SK-N-SH treated with all-trans-retinoic acid at 6 μM for 48 hours (cell line): ENCODE measurements around the gene DUSP12.

Source experiments
- ARNTL ChIP-seq: fragments of 450-650 bp; formaldehyde crosslinking; IDR thresholded peaks from 2 replicates; pipeline ENCODE4 v1.5.0; 2020; ENCODE audit warnings: low read depth, mild to moderate bottlenecking, moderate library complexity, borderline replicate concordance
- CREB5 ChIP-seq: fragments of 250-450 bp; sonication (Bioruptor Pico); IDR thresholded peaks from 2 replicates; pipeline ENCODE4 v1.5.1; 2020; ENCODE audit warnings: low read depth, mild to moderate bottlenecking, moderate library complexity
- GLIS3 ChIP-seq: fragments of 250-450 bp; sonication (Bioruptor Pico); IDR thresholded peaks from 2 replicates; pipeline ENCODE4 v1.5.0; 2020; ENCODE audit warnings: mild to moderate bottlenecking, moderate library complexity
- ISL1 ChIP-seq: fragments of 250-450 bp; sonication (Bioruptor Pico); IDR thresholded peaks from 2 replicates; pipeline ENCODE4 v2.1.2; 2022; ENCODE audit warnings: mild to moderate bottlenecking, moderate library complexity
- OSR1 ChIP-seq: fragments of 250-450 bp; sonication (Bioruptor Pico); IDR thresholded peaks from 2 replicates; pipeline ENCODE4 v1.8.0; 2022; ENCODE audit warnings: moderate library complexity, mild to moderate bottlenecking, inconsistent platforms
- POU6F1 ChIP-seq: fragments of 250-450 bp; sonication (Bioruptor Pico); IDR thresholded peaks from 2 replicates; pipeline ENCODE4 v1.8.0; 2021; ENCODE audit warnings: low read depth, mild to moderate bottlenecking, moderate library complexity, borderline replicate concordance
- PPARA ChIP-seq: fragments of 250-450 bp; sonication (Bioruptor Pico); IDR thresholded peaks from 2 replicates; pipeline ENCODE4 v1.5.0; 2020; ENCODE audit warnings: mild to moderate bottlenecking, borderline replicate concordance
- RARB ChIP-seq: fragments of 250-450 bp; sonication (Bioruptor Pico); IDR thresholded peaks from 2 replicates; pipeline ENCODE4 v1.8.0; 2021; ENCODE audit warnings: mild to moderate bottlenecking, moderate library complexity
- TCF4 ChIP-seq: fragments of 250-450 bp; sonication (Bioruptor Pico); IDR thresholded peaks from 2 replicates; pipeline ENCODE4 v1.8.0; 2021; ENCODE audit warnings: mild to moderate bottlenecking, moderate library complexity, borderline replicate concordance
- TOX ChIP-seq: fragments of 250-450 bp; sonication (Bioruptor Pico); IDR thresholded peaks from 2 replicates; pipeline ENCODE4 v1.8.0; 2021; ENCODE audit warnings: mild to moderate bottlenecking, moderate library complexity, borderline replicate concordance
- ZFP30 ChIP-seq: fragments of 450-650 bp; formaldehyde crosslinking; IDR thresholded peaks from 2 replicates; pipeline ENCODE4 v1.5.0; 2022; ENCODE audit warnings: mild to moderate bottlenecking, moderate library complexity
- ZNF565 ChIP-seq: fragments of 450-650 bp; formaldehyde crosslinking; conservative IDR thresholded peaks from 2 replicates; pipeline ENCODE4 v1.5.0; 2020; ENCODE audit warnings: low read depth, mild to moderate bottlenecking, moderate library complexity
- ZNF70 ChIP-seq: fragments of 450-650 bp; formaldehyde crosslinking; IDR thresholded peaks from 2 replicates; pipeline ENCODE4 v1.5.0; 2020; ENCODE audit warnings: mild to moderate bottlenecking, moderate library complexity
- TF ChIP-seq, protein P1 (sequence below): fragments of 250-450 bp; sonication (Bioruptor Pico); IDR thresholded peaks from 2 replicates; pipeline ENCODE4 v1.8.0; 2020; ENCODE audit warnings: mild to moderate bottlenecking, moderate library complexity, borderline replicate concordance

- TF ChIP-seq ZFP30 (CRISPR knock-in tag), result no peak
- TF ChIP-seq ISL1 (CRISPR knock-in tag), result no peak
- TF ChIP-seq GLIS3 (CRISPR knock-in tag), result no peak
- no peak for TF ChIP-seq RARB (CRISPR knock-in tag)
- no peak for TF ChIP-seq CREB5 (CRISPR knock-in tag)
- TF ChIP-seq OSR1 (CRISPR knock-in tag), result no peak
- TF ChIP-seq TCF4 (CRISPR knock-in tag), result no peak
- TF ChIP-seq ZNF70, result no peak
- TF ChIP-seq ARNTL (CRISPR knock-in tag), result no peak
- TF ChIP-seq POU6F1 (CRISPR knock-in tag), result no peak
- TF ChIP-seq ZNF565 (CRISPR knock-in tag), result no peak
- TF ChIP-seq TOX, result no peak
- TF ChIP-seq PPARA (CRISPR knock-in tag), result no peak
- TF ChIP-seq, protein P1, sequence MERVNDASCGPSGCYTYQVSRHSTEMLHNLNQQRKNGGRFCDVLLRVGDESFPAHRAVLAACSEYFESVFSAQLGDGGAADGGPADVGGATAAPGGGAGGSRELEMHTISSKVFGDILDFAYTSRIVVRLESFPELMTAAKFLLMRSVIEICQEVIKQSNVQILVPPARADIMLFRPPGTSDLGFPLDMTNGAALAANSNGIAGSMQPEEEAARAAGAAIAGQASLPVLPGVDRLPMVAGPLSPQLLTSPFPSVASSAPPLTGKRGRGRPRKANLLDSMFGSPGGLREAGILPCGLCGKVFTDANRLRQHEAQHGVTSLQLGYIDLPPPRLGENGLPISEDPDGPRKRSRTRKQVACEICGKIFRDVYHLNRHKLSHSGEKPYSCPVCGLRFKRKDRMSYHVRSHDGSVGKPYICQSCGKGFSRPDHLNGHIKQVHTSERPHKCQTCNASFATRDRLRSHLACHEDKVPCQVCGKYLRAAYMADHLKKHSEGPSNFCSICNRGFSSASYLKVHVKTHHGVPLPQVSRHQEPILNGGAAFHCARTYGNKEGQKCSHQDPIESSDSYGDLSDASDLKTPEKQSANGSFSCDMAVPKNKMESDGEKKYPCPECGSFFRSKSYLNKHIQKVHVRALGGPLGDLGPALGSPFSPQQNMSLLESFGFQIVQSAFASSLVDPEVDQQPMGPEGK (CRISPR knock-in tag), result no peak
Measured at GRCh38 chr1:161763522-161764098, 14.0 kb downstream of the DUSP12 start.
